Measurements from ENCODE around the gene GPLD1. TPM values are rescaled to one million over a fixed set of nuclear protein-coding genes. Genes with fewer than 3 reads are reported as not detected.

GPLD1 gene
- total RNA-seq, 1 experiment from 2014 or later, result 10.1 TPM

DNA sequence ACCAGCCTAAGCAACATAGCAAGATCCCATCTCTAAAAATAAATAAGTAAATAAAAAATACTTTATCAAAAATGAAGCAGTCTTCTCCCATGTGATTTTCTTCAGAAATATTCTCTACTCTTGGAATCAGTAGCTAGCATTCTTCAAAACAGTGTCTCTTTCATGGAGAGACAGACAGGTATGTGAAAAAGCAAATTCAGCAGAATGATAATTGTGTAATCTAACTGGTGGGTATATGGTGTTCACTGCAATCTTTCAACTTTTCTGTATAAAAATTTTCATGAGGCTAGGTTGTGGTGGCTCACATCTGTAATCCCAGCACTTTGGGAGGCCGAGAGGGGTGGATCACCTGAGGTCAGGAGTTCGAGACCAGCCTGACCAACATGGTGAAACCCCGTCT is 78.8 kb downstream of the GPLD1 start:
- Mint-ChIP-seq H3K4me1 (ENCODE audit: low read depth, unreplicated experiment) (no peaks in the 10 kb centered on the region), H3K27me3 (ENCODE audit: insufficient read depth, unreplicated experiment) (no peaks in the 10 kb centered on the region), H3K9me3 (ENCODE audit: unreplicated experiment) (no peaks in the 10 kb centered on the region), H3K36me3 (ENCODE audit: insufficient read depth, unreplicated experiment) (peaks cover 69% of the 10 kb centered on the region), H3K4me3 (ENCODE audit: unreplicated experiment) (no peak overlapping the region), H3K27ac (ENCODE audit: unreplicated experiment) (no peak overlapping the region)
- Histone ChIP-seq H3K36me3 (ENCODE audit: control insufficient read depth, insufficient read depth, low read length) (peaks cover 5% of the 10 kb centered on the region), H3K27me3 (replicated peaks; ENCODE audit: control insufficient read depth, insufficient read depth, low read length) (no peaks in the 10 kb centered on the region), H3K4me1 (no peaks in the 10 kb centered on the region), H3K9me3 (no peaks in the 10 kb centered on the region), H3K4me3 (ENCODE audit: low read depth, low read length) (no peak overlapping the region)
- ChIA-PET POLR2A (no interaction called here), CTCF (no interaction called here)
- intact Hi-C loops (cut with micrococcal nuclease; ENCODE audit: unreplicated experiment), result no loop called here
- TF ChIP-seq, protein P1, sequence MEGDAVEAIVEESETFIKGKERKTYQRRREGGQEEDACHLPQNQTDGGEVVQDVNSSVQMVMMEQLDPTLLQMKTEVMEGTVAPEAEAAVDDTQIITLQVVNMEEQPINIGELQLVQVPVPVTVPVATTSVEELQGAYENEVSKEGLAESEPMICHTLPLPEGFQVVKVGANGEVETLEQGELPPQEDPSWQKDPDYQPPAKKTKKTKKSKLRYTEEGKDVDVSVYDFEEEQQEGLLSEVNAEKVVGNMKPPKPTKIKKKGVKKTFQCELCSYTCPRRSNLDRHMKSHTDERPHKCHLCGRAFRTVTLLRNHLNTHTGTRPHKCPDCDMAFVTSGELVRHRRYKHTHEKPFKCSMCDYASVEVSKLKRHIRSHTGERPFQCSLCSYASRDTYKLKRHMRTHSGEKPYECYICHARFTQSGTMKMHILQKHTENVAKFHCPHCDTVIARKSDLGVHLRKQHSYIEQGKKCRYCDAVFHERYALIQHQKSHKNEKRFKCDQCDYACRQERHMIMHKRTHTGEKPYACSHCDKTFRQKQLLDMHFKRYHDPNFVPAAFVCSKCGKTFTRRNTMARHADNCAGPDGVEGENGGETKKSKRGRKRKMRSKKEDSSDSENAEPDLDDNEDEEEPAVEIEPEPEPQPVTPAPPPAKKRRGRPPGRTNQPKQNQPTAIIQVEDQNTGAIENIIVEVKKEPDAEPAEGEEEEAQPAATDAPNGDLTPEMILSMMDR (IDR thresholded peaks at IDR 0.05; ENCODE audit: insufficient read depth in 1 of 2, low read depth in 1 of 2, low read length in 1 of 2, severe bottlenecking in 1 of 2, unreplicated experiment in 1 of 2), result no peak
- no peak for DNase-seq
- no TSS peak for BruUV-seq (replicated peaks)

DNA sequence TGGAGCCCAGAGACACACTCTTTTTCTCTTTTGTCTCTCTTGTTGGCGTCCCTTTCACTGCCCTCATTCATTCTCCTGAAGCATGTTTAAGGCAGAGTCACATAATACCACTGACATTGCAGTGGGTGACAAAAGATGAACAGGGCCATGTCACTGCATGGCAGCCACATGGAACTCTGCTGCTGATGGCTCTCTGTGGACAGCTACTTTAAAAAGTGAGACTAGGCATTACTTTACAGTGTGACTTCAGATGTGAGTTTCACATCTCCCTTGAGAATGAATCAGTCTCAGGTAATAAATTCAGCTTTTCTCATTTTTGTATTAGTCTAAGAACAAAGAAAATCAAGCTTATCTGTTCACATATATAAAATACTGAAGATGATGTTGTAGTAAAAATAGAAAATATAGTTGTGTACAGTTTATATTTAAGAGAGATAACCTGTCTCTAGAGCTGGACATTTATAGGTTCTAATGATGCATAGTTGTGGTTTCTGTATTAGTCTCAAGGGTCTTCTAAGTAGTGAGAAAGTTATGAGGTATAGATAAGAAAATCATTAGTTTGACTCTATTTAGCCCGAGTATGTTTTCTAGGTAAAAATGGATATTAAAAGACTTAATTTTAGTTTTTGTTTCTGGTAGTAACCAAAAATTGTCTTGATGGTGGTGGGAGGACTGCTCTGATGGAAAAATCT is 80.5 kb downstream of the GPLD1 start:
- no peak for DNase-seq
- BruUV-seq (replicated peaks), result no TSS peak
- H3K9me3 ChIP-seq, result no peaks in the 10 kb centered on the region
- POLR2A ChIA-PET, result interaction anchor here (0.5 kb wide), 1 partner anchor 128 kb away, joined by 8 read pairs; no protein-coding TSS in a partner anchor
- Mint-ChIP-seq H3K4me1 (ENCODE audit: low read depth, unreplicated experiment) (no peaks in the 10 kb centered on the region), H3K27ac (ENCODE audit: unreplicated experiment) (no peak overlapping the region), H3K4me3 (ENCODE audit: unreplicated experiment) (no peak overlapping the region), H3K9me3 (ENCODE audit: unreplicated experiment) (no peaks in the 10 kb centered on the region), H3K36me3 (ENCODE audit: insufficient read depth, unreplicated experiment) (peaks cover 64% of the 10 kb centered on the region), H3K27me3 (ENCODE audit: insufficient read depth, unreplicated experiment) (no peaks in the 10 kb centered on the region)
- CTCF ChIA-PET, result no interaction called here
- H3K4me3 ChIP-seq (ENCODE audit: low read depth, low read length), result no peak overlapping the region
- H3K4me1 ChIP-seq, result peaks cover 7% of the 10 kb centered on the region
- TF ChIP-seq, protein P1 (IDR thresholded peaks at IDR 0.05; ENCODE audit: insufficient read depth in 1 of 2, low read depth in 1 of 2, low read length in 1 of 2, severe bottlenecking in 1 of 2, unreplicated experiment in 1 of 2), result no peak
- H3K27me3 ChIP-seq (replicated peaks; ENCODE audit: control insufficient read depth, insufficient read depth, low read length), result no peaks in the 10 kb centered on the region
- peaks cover 5% of the 10 kb centered on the region for H3K36me3 ChIP-seq (ENCODE audit: control insufficient read depth, insufficient read depth, low read length)
- intact Hi-C loops (cut with micrococcal nuclease; ENCODE audit: unreplicated experiment), result no loop called here

GRCh38 chr6:24405262-24405661 is 84.1 kb downstream of the GPLD1 start:
- POLR2A ChIA-PET, result no interaction called here

More at GRCh38 chr6:24405262-24405661, 84.1 kb downstream of the GPLD1 start:
- peaks cover 4% of the 10 kb centered on the region for H3K36me3 ChIP-seq (ENCODE audit: control insufficient read depth, insufficient read depth, low read length)
- no peaks in the 10 kb centered on the region for H3K9me3 ChIP-seq
- no peaks in the 10 kb centered on the region for H3K9me3 Mint-ChIP-seq (ENCODE audit: unreplicated experiment)
- no peak overlapping the region for H3K27ac Mint-ChIP-seq (ENCODE audit: unreplicated experiment)
- H3K36me3 Mint-ChIP-seq (ENCODE audit: insufficient read depth, unreplicated experiment), result peaks cover 50% of the 10 kb centered on the region
- H3K27me3 Mint-ChIP-seq (ENCODE audit: insufficient read depth, unreplicated experiment), result no peaks in the 10 kb centered on the region
- no peak for DNase-seq
- BruUV-seq (replicated peaks), result no TSS peak
- no peak overlapping the region for H3K4me3 ChIP-seq (ENCODE audit: low read depth, low read length)
- TF ChIP-seq, protein P1 (IDR thresholded peaks at IDR 0.05; ENCODE audit: insufficient read depth in 1 of 2, low read depth in 1 of 2, low read length in 1 of 2, severe bottlenecking in 1 of 2, unreplicated experiment in 1 of 2), result no peak
- H3K4me3 Mint-ChIP-seq (ENCODE audit: unreplicated experiment), result peak overlapping the region; percentile 24
- H3K4me1 ChIP-seq, result peaks cover 25% of the 10 kb centered on the region
- H3K27me3 ChIP-seq (replicated peaks; ENCODE audit: control insufficient read depth, insufficient read depth, low read length), result no peaks in the 10 kb centered on the region
- CTCF ChIA-PET, result no interaction called here
- intact Hi-C loops (cut with micrococcal nuclease; ENCODE audit: unreplicated experiment), result no loop called here
- peaks cover under 1% of the 10 kb centered on the region for H3K4me1 Mint-ChIP-seq (ENCODE audit: low read depth, unreplicated experiment)
